HepG2 (cell line): ENCODE results near the gene WDHD1. TPM values are rescaled to one million over a fixed set of nuclear protein-coding genes. Genes with fewer than 3 reads are reported as not detected.

Source experiments
- CBFB ChIP-seq: sonication (generic); formaldehyde crosslinking; IDR thresholded peaks from 2 replicates; pipeline ENCODE4 v1.4.0; 2020; ENCODE audit warnings: missing genetic modification reagents
- CHCHD3 ChIP-seq: sonication (generic); formaldehyde crosslinking; IDR thresholded peaks from 2 replicates; pipeline ENCODE4 v1.8.0; 2022; ENCODE audit warnings: mild to moderate bottlenecking, missing genetic modification reagents, moderate library complexity
- GABPA ChIP-seq, 2 experiments: IDR thresholded peaks; 2 replicates each; pipeline ENCODE4 v1.6.1; 2011 to 2016; ENCODE audit warnings: low read depth in 2 of 2, low read length in 1 of 2, missing biosample characterization in 1 of 2, missing genetic modification characterization in 1 of 2
- HCFC1 ChIP-seq: fragments of 150-350 bp; IDR thresholded peaks from 2 replicates; pipeline ENCODE4 v1.6.1; 2014; ENCODE audit warnings: low read depth, low read length
- HDAC2 ChIP-seq: sonication (generic); formaldehyde crosslinking; IDR thresholded peaks from 2 replicates; pipeline ENCODE4 v1.4.0; 2020; ENCODE audit warnings: missing genetic modification reagents
- HIVEP1 ChIP-seq: sonication (generic); formaldehyde crosslinking; IDR thresholded peaks from 2 replicates; pipeline ENCODE4 v1.4.0; 2020; ENCODE audit warnings: mild to moderate bottlenecking, missing genetic modification reagents
- KLF9 ChIP-seq: IDR thresholded peaks from 2 replicates; pipeline ENCODE4 v1.6.1; 2016; ENCODE audit warnings: low read depth
- MAFG ChIP-seq: sonication (generic); formaldehyde crosslinking; IDR thresholded peaks from 2 replicates; pipeline ENCODE4 v1.5.1; 2020; ENCODE audit warnings: mild to moderate bottlenecking, missing genetic modification reagents
- NCOA2 ChIP-seq: sonication (generic); formaldehyde crosslinking; IDR thresholded peaks from 2 replicates; pipeline ENCODE4 v1.8.0; 2022; ENCODE audit warnings: inconsistent platforms
- RXRA ChIP-seq: sonication (generic); formaldehyde crosslinking; IDR thresholded peaks from 2 replicates; pipeline ENCODE4 v1.5.1; 2020; ENCODE audit warnings: missing genetic modification reagents
- SPEN ChIP-seq: sonication (generic); formaldehyde crosslinking; IDR thresholded peaks from 2 replicates; pipeline ENCODE4 v1.5.1; 2020; ENCODE audit warnings: low read depth, mild to moderate bottlenecking, missing genetic modification reagents
- TMF1 ChIP-seq: sonication (generic); formaldehyde crosslinking; IDR thresholded peaks from 2 replicates; pipeline ENCODE4 v1.8.1; 2022; ENCODE audit warnings: low read depth, missing genetic modification reagents
- XRCC5 ChIP-seq: fragments of 200-400 bp; formaldehyde crosslinking; optimal IDR thresholded peaks from 2 replicates; pipeline ENCODE3; 2017; ENCODE audit warnings: mild to moderate bottlenecking, low read length
- ZMAT3 ChIP-seq: sonication (generic); formaldehyde crosslinking; conservative IDR thresholded peaks from 2 replicates; pipeline ENCODE4 v1.7.0; 2021; ENCODE audit warnings: missing genetic modification reagents
- ZNF20 ChIP-seq: sonication (generic); formaldehyde crosslinking; IDR thresholded peaks from 2 replicates; pipeline ENCODE4 v1.4.0; 2020; ENCODE audit warnings: mild to moderate bottlenecking, moderate library complexity, missing genetic modification reagents
- ZNF75D ChIP-seq: sonication (generic); formaldehyde crosslinking; IDR thresholded peaks from 2 replicates; pipeline ENCODE4 v1.8.1; 2023; ENCODE audit warnings: missing genetic modification reagents, mild to moderate bottlenecking, borderline replicate concordance
- ZSCAN21 ChIP-seq: sonication (generic); formaldehyde crosslinking; IDR thresholded peaks from 2 replicates; pipeline ENCODE4 v1.8.0; 2022; ENCODE audit warnings: mild to moderate bottlenecking, missing genetic modification reagents, moderate library complexity, borderline replicate concordance
- polyA plus RNA-seq, 8 experiments: library from polyadenylated mRNA; depleted of rRNA in 3 of 8; stranded (reverse) in 7 of 8; unstranded in 1 of 8; fragments of >200 nt; fragmentation: Illumina TruSeq in 4 of 8; extraction: Trizol in 4 of 8; gene quantifications; 2 replicates each; pipeline versions ENCODE4 v1.2.1 to v1.2.3, GENCODE V29; 2011 to 2016; ENCODE audit warnings: low read depth in 4 of 8, missing spikeins in 1 of 8, mixed read lengths in 1 of 8; ENCODE audit not compliant: insufficient read depth in 1 of 8
- total RNA-seq, 5 experiments: library from RNA; depleted of rRNA; stranded (reverse); fragments of >200 nt; fragmentation: Illumina TruSeq; extraction: Trizol; gene quantifications; 2 replicates each; pipeline ENCODE4 v1.2.3, GENCODE V29; 2016; ENCODE audit warnings: low read depth in 1 of 5
- TF ChIP-seq, protein P1 (sequence below): sonication (generic); formaldehyde crosslinking; IDR thresholded peaks from 2 replicates; pipeline ENCODE4 v1.5.0; 2020; ENCODE audit warnings: mild to moderate bottlenecking, missing genetic modification reagents
- TF ChIP-seq, protein P2 (sequence below): sonication (generic); formaldehyde crosslinking; IDR thresholded peaks from 2 replicates; pipeline ENCODE4 v1.4.0; 2020; ENCODE audit warnings: mild to moderate bottlenecking, missing genetic modification reagents, borderline replicate concordance
- TF ChIP-seq, protein P3 (sequence below): sonication (generic); formaldehyde crosslinking; IDR thresholded peaks from 2 replicates; pipeline ENCODE4 v1.4.0; 2020; ENCODE audit warnings: missing genetic modification reagents, borderline replicate concordance
- TF ChIP-seq, protein P4 (sequence below): IDR thresholded peaks from 2 replicates; pipeline ENCODE4 v1.6.1; 2016; ENCODE audit warnings: missing biosample characterization, missing genetic modification reagents, low read depth
- TF ChIP-seq, protein P5 (sequence below): sonication (generic); formaldehyde crosslinking; IDR thresholded peaks from 2 replicates; pipeline ENCODE4 v1.8.1; 2023; ENCODE audit warnings: mild to moderate bottlenecking, missing genetic modification reagents
- TF ChIP-seq, protein P6 (sequence below): sonication (generic); formaldehyde crosslinking; IDR thresholded peaks from 2 replicates; pipeline ENCODE4 v1.4.0; 2020; ENCODE audit warnings: mild to moderate bottlenecking, missing genetic modification reagents

Gene WDHD1
- total and polyA plus RNA-seq, 2 of the 13 experiments (the other 11 are each of a cell fraction or from before 2014, with no cell fraction given) = 5.5 to 27.5 TPM

DNA sequence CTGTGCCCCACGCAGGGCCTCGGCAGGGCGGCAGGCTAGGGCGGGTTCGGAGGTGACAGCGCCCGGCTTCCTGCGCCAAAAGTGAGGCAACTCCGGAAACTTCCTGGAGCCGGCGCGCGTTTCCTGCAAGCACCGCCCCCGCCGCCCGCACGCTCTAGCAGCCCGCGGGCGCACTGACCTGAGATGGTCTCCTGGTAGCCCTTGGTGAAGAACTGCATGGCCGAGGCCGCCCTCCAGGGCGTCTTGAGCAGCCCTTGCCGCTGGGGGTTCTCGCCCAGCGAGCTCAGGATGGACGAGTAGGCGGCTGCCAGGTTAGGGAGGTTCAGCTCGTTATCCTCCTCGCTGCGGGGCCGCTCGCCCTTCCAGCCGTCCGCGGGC lies 124.8 kb downstream of the WDHD1 start (continued):
- TF ChIP-seq, protein P1, sequence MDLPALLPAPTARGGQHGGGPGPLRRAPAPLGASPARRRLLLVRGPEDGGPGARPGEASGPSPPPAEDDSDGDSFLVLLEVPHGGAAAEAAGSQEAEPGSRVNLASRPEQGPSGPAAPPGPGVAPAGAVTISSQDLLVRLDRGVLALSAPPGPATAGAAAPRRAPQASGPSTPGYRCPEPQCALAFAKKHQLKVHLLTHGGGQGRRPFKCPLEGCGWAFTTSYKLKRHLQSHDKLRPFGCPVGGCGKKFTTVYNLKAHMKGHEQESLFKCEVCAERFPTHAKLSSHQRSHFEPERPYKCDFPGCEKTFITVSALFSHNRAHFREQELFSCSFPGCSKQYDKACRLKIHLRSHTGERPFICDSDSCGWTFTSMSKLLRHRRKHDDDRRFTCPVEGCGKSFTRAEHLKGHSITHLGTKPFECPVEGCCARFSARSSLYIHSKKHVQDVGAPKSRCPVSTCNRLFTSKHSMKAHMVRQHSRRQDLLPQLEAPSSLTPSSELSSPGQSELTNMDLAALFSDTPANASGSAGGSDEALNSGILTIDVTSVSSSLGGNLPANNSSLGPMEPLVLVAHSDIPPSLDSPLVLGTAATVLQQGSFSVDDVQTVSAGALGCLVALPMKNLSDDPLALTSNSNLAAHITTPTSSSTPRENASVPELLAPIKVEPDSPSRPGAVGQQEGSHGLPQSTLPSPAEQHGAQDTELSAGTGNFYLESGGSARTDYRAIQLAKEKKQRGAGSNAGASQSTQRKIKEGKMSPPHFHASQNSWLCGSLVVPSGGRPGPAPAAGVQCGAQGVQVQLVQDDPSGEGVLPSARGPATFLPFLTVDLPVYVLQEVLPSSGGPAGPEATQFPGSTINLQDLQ (CRISPR knock-in tag) = 0 out of 2 replicates have a peak, but pooled peaks have one; percentile 2
- TF ChIP-seq TMF1 (CRISPR knock-in tag) = no peak
- TF ChIP-seq MAFG (CRISPR knock-in tag) = no peak
- peak; percentile 52; the same call in 1 of the 2 replicates for TF ChIP-seq CBFB (CRISPR knock-in tag)
- TF ChIP-seq NCOA2 (CRISPR knock-in tag) = peak; percentile 7; the same call in 1 of the 2 replicates
- TF ChIP-seq, protein P2, sequence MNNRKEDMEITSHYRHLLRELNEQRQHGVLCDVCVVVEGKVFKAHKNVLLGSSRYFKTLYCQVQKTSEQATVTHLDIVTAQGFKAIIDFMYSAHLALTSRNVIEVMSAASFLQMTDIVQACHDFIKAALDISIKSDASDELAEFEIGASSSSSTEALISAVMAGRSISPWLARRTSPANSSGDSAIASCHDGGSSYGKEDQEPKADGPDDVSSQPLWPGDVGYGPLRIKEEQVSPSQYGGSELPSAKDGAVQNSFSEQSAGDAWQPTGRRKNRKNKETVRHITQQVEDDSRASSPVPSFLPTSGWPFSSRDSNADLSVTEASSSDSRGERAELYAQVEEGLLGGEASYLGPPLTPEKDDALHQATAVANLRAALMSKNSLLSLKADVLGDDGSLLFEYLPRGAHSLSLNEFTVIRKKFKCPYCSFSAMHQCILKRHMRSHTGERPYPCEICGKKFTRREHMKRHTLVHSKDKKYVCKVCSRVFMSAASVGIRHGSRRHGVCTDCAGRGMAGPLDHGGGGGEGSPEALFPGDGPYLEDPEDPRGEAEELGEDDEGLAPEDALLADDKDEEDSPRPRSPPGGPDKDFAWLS (CRISPR knock-in tag) = no peak
- TF ChIP-seq ZSCAN21 = peak; percentile 17; the same call in 1 of the 2 replicates
- no peak for TF ChIP-seq CHCHD3 (CRISPR knock-in tag)
- TF ChIP-seq XRCC5 = no peak
- TF ChIP-seq ZNF75D = no peak
- peak; percentile 61 for TF ChIP-seq RXRA
- TF ChIP-seq HDAC2 (CRISPR knock-in tag) = peak; percentile 44; the same call in 1 of the 2 replicates
- no peak for TF ChIP-seq ZNF20 (CRISPR knock-in tag)
- peak; percentile 56; the same call in 1 of the 2 replicates for TF ChIP-seq HIVEP1 (CRISPR knock-in tag)
- no peak for TF ChIP-seq ZMAT3 (CRISPR knock-in tag)
- TF ChIP-seq, protein P3, sequence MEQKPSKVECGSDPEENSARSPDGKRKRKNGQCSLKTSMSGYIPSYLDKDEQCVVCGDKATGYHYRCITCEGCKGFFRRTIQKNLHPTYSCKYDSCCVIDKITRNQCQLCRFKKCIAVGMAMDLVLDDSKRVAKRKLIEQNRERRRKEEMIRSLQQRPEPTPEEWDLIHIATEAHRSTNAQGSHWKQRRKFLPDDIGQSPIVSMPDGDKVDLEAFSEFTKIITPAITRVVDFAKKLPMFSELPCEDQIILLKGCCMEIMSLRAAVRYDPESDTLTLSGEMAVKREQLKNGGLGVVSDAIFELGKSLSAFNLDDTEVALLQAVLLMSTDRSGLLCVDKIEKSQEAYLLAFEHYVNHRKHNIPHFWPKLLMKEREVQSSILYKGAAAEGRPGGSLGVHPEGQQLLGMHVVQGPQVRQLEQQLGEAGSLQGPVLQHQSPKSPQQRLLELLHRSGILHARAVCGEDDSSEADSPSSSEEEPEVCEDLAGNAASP (CRISPR knock-in tag) = peak; percentile 59
- TF ChIP-seq, protein P4, sequence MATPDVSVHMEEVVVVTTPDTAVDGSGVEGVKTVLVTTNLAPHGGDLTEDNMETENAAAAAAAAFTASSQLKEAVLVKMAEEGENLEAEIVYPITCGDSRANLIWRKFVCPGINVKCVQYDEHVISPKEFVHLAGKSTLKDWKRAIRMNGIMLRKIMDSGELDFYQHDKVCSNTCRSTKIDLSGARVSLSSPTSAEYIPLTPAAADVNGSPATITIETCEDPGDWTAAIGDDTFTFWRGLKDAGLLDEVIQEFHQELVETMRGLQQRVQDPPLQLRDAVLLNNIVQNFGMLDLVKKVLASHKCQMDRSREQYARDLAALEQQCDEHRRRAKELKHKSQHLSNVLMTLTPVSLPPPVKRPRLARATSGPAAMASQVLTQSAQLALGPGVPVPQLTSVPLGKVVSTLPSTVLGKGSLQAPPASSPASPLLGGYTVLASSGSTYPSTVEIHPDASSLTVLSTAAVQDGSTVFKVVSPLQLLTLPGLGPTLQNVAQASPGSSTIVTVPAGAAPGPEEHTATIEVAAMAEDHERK = no peak
- TF ChIP-seq KLF9 (CRISPR knock-in tag) = peak; percentile 34; the same call in 1 of the 2 replicates
- no peak for TF ChIP-seq SPEN (CRISPR knock-in tag)
- TF ChIP-seq, protein P5, sequence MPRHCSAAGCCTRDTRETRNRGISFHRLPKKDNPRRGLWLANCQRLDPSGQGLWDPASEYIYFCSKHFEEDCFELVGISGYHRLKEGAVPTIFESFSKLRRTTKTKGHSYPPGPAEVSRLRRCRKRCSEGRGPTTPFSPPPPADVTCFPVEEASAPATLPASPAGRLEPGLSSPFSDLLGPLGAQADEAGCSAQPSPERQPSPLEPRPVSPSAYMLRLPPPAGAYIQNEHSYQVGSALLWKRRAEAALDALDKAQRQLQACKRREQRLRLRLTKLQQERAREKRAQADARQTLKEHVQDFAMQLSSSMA = no peak
- no peak for TF ChIP-seq HCFC1
- peak; percentile 53 for TF ChIP-seq GABPA (IDR thresholded peaks at IDR 0.05; ENCODE audit: low read depth, low read length)
- TF ChIP-seq GABPA (CRISPR knock-in tag; IDR thresholded peaks at IDR 0.05; ENCODE audit: low read depth) = peak; percentile 74
- TF ChIP-seq, protein P6, sequence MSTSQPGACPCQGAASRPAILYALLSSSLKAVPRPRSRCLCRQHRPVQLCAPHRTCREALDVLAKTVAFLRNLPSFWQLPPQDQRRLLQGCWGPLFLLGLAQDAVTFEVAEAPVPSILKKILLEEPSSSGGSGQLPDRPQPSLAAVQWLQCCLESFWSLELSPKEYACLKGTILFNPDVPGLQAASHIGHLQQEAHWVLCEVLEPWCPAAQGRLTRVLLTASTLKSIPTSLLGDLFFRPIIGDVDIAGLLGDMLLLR = 0 out of 2 replicates have a peak, but pooled peaks have one; percentile 57
